ENCODE data around the gene RAE1.
A peak's percentile ranks its signal among the peaks of the same experiment; 100 is the strongest.

RAE1 gene

DNA sequence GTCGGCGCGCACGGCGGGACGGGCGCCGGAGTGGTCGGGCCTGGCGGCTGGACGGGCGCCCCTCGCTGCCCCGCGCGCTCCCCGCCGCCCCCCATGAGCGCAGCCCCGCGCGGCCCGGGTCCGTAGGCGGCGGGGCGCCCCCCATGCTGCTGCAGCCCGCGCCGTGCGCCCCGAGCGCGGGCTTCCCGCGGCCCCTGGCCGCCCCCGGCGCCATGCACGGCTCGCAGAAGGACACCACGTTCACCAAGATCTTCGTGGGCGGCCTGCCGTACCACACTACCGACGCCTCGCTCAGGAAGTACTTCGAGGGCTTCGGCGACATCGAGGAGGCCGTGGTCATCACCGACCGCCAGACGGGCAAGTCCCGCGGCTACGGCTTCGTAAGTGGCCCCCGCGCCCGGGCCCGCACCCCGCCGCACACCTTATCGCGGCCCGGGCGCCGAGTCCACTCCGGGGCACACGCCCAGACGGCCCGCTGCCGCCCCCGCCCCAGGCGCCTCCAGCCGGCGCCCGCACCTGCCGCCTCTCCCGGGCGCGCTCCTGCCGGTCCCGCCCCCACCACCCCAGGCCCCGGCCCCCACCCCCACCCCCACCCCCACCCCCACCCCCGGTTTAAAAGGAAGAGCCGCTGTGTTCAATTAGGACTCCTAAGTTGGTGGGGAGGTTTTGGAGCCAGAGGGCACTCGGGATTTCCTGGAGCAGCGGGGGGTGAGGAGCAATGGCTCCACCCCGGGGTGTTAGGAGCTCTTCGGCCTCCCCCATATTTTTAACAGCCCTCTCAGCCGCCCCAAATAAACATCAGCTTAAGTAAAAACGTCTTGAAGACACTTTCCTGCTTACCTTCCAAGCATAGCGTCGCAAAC is 40.6 kb downstream of the RAE1 start:
- peak; percentile 18 for DNase-seq (ENCODE audit: low read depth, low spot score)
- peak overlapping the region; percentile 50; the same call in 1 of the 2 replicates for H3K27ac ChIP-seq
- H3K36me3 ChIP-seq (ENCODE audit: insufficient read depth, low read length): peaks cover 46% of the 10 kb centered on the region
- no peaks in the 10 kb centered on the region for H3K9me3 ChIP-seq (ENCODE audit: low read depth, low read length)
- TF ChIP-seq POLR2AphosphoS5 (IDR thresholded peaks at IDR 0.05; ENCODE audit: borderline replicate concordance, low read depth, low read length): no peak
- no peak for TF ChIP-seq FOXP2 (optimal IDR thresholded peaks at IDR 0.05; ENCODE audit: control extremely low read depth, extremely low read length, insufficient read depth)
- no peak for TF ChIP-seq EZH2 (IDR thresholded peaks at IDR 0.05)
- peak overlapping the region; percentile 90 for H3K4me3 ChIP-seq
- H3K9ac ChIP-seq (ENCODE audit: insufficient read length): peak overlapping the region; percentile 75

DNA sequence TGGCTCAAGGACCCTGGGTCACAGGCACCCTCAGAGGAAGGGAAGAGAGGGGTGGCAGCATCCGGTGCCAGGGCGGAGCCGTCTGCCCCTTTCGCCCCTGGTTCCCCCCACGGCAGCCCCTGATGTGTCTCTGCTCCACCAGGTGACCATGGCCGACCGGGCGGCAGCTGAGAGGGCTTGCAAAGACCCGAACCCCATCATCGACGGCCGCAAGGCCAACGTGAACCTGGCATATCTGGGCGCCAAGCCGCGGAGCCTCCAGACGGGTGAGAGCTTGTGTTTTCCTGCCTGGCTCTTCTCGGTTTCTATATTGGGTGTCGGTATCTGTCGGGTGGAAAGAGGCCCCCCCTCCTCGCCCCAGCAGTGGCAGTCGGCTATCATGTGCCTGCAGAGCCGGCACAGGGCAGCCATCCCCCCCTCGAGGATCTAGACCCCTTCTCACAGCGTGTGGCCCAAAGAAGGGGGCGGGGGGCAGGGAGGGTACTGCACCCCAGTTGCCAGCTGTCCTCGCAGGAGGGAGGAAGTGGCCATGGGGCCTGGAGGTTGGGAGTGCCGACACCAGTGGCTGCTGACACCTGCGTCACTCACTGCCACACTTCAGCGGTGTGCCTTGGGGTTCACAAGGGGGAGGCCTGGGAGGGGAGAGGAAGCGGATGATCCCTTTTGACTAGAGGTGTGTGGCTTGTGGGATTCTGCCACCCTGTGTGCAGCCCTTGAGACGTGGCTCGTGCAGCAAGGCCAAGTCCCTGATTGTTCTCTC is 41.6 kb downstream of the RAE1 start:
- H3K36me3 ChIP-seq (ENCODE audit: insufficient read depth, low read length): peaks cover 57% of the 10 kb centered on the region

DNA sequence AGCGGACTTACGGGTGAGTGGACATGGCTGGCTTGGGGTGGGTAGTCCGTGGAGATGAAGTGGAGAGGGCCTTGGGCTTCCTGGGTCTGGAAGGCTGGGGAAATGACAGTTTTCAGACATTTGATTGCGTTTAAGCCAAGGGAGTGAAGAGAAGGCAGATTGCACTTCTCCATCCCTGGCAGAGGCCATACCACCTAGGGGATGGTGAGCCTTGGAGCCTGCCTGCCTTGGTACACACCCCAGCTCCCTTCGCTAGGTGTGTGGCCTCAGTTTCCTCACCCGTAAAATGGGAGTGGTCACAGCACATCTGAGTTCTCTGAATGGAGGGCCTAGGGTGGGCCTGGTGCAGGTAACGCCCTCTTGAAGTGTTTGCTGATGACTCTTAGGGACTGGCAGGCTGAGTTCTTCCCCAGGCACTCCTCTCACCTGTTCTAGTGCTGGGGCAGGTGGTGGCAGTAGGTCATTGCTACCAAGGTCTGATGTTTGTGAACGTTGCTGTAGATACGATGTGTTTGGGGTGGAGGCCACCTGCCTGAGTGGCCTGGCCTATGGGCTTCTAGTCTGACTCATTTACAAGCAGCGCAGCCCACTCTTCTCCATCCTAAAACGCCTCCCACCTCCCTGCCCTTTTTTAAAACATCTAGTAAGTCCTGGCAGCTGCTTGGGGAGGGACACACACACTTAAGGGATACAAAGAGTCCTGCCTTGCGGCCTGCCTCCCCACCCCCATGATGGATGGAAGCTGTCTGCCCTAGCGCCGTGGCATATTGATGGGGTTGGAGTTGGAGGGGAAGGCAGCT is 42.5 kb downstream of the RAE1 start:
- TF ChIP-seq POLR2AphosphoS5 (IDR thresholded peaks at IDR 0.05; ENCODE audit: borderline replicate concordance, low read depth, low read length) (no peak), FOXP2 (optimal IDR thresholded peaks at IDR 0.05; ENCODE audit: control extremely low read depth, extremely low read length, insufficient read depth) (no peak), EZH2 (IDR thresholded peaks at IDR 0.05) (no peak)
- Histone ChIP-seq H3K36me3 (ENCODE audit: insufficient read depth, low read length) (peaks cover 63% of the 10 kb centered on the region), H3K9ac (ENCODE audit: insufficient read length) (no peak overlapping the region), H3K9me3 (ENCODE audit: low read depth, low read length) (no peaks in the 10 kb centered on the region), H3K4me3 (peak overlapping the region; percentile 85; the same call in 1 of the 2 replicates), H3K27ac (no peak overlapping the region)
- DNase-seq (ENCODE audit: low read depth, low spot score): no peak

More for the DNA sequence above, 41.6 kb downstream of the RAE1 start:
- TF ChIP-seq EZH2 (IDR thresholded peaks at IDR 0.05): no peak
- no peak for TF ChIP-seq POLR2AphosphoS5 (IDR thresholded peaks at IDR 0.05; ENCODE audit: borderline replicate concordance, low read depth, low read length)
- no peak for TF ChIP-seq FOXP2 (optimal IDR thresholded peaks at IDR 0.05; ENCODE audit: control extremely low read depth, extremely low read length, insufficient read depth)
- Histone ChIP-seq H3K9me3 (ENCODE audit: low read depth, low read length) (no peaks in the 10 kb centered on the region), H3K4me3 (peak overlapping the region; percentile 85), H3K27ac (peak overlapping the region; percentile 17; the same call in 1 of the 2 replicates), H3K9ac (ENCODE audit: insufficient read length) (peak overlapping the region; percentile 72)
- DNase-seq (ENCODE audit: low read depth, low spot score): no peak

DNA sequence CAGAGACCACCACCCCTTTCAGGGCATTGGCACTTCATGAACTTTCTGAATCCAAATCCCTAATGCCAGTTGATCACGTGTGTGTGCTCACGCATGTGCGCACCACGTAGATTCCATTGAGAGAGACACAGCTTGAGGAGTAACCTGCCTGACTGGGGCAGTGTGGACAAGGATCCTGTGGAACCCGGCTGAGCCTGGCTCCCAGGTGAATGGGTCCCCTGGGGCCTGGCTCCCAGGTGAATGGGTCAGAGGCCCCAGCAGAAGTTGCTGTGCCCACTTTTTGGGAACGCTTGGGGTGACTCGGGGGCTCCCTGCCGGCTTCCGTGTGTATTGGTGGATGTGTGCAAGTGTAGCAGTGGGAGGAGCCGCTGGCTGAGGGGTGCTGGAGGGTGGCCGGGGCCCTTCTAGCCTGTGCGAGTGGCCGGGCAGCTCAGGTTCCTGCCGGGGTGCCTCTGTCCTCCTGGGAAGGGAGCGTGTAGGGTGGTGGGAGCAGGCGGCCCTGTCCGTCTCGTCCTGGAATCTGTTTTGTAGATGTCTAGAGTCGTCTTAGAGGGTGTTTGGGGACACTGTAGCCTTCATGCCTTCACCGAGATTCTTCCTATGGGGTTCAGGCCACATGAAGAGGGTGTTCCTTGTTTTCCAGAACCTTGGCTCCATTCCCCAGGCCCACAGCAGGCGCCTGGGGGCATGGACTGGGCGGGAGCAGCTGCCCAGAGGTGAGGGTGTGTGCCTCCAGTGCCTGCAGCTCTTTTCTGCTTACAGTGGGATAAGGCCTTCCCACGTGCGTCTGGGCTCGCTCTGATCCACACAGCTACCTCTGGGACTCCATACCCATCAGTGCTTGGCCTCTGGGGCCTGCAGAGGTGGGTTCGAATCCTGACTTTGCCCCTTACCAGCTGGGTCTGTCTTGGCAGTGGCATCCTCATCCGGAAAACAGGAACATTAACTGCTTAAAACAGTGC is 43.3 kb downstream of the RAE1 start:
- Histone ChIP-seq H3K27ac (no peak overlapping the region), H3K4me3 (no peak overlapping the region), H3K9ac (ENCODE audit: insufficient read length) (no peak overlapping the region), H3K9me3 (ENCODE audit: low read depth, low read length) (no peaks in the 10 kb centered on the region), H3K36me3 (ENCODE audit: insufficient read depth, low read length) (peaks cover 71% of the 10 kb centered on the region)
- TF ChIP-seq POLR2AphosphoS5 (IDR thresholded peaks at IDR 0.05; ENCODE audit: borderline replicate concordance, low read depth, low read length): no peak
- TF ChIP-seq FOXP2 (optimal IDR thresholded peaks at IDR 0.05; ENCODE audit: control extremely low read depth, extremely low read length, insufficient read depth): no peak
- no peak for DNase-seq (ENCODE audit: low read depth, low spot score)

DNA sequence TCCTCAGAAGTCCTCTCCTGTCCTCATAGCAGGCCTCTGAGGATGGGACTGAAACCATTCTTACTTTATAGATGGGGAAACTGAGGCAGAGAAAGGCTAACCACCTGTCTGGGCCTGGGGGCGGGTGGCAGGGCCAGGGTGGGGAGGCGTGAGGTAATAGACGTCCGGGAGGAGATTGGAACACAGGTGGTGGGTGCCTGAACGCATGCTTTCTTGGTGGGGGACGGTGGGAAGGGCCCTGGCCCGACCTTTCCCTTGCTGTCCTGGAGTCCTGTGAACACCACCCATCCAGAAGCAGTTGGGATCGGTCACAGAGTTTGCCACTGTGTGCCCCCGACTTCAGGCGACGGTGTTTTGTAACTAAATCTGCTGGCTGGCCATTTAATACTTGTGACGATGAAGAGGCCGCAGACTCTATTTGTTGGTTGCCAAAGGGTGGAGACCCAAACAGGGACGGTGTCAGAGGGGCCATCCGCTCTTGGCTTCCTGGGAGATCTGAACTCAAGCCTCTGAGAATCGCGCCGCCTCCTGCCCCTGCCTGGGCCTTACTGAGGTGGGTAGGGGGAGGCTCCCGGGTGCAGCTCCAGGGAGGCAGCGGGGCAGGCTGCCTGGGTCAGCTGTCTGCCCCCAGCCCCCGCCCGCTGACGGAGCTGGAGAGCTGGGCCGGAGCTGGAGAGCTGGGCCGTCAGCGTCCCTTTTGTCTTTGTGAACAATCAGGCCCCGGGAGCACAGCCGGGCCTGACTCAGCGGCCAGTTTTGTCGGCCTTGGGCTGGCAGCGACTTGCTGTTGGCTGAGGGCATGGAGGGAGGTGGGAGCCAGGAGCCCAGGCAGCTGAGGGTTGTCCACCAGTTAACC is 44.3 kb downstream of the RAE1 start:
- Histone ChIP-seq H3K36me3 (ENCODE audit: insufficient read depth, low read length) (peaks cover 81% of the 10 kb centered on the region), H3K9ac (ENCODE audit: insufficient read length) (no peak overlapping the region), H3K27ac (no peak overlapping the region), H3K4me3 (no peak overlapping the region), H3K9me3 (ENCODE audit: low read depth, low read length) (no peaks in the 10 kb centered on the region)
- DNase-seq (ENCODE audit: low read depth, low spot score): no peak
- no peak for TF ChIP-seq EZH2 (IDR thresholded peaks at IDR 0.05)
- no peak for TF ChIP-seq POLR2AphosphoS5 (IDR thresholded peaks at IDR 0.05; ENCODE audit: borderline replicate concordance, low read depth, low read length)
- no peak for TF ChIP-seq FOXP2 (optimal IDR thresholded peaks at IDR 0.05; ENCODE audit: control extremely low read depth, extremely low read length, insufficient read depth)

DNA sequence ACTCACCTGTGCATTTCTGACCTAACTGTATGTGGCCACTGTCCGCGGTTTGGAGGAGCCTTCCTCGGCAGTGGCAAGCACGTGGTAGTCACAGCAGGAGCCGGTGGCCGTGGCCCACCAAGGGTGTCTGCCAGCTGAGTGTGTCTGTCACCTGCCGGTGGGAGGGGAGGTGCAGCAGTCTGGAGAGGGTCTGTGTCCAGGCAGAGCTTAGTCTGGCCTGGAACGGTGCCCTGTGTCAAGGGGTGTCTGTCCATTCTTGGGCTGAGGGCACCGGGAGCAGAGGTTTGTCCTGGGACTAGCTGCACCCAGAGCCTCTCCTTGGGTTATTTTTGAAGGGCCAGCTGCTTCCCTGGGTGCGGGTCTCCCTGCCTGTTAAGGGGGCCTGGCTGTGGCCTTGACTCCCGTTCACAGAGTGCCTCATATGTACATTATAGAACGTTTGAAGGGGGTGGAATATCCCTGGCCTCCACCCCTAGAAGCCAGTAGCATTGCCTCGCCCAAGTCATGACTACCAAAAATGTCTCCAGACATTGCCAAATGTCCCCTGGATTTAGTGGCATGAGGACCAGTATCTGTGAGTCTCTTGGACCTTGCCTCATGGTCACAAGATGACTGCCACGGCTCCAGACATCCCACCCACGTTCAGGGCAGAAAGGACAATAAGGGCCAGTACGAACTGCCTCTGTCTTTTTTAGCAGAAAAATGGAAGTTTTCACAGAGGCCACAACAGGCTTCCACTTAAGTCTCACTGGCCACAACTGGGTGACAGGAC is 45.3 kb downstream of the RAE1 start:
- TF ChIP-seq EZH2 (IDR thresholded peaks at IDR 0.05) (no peak), FOXP2 (optimal IDR thresholded peaks at IDR 0.05; ENCODE audit: control extremely low read depth, extremely low read length, insufficient read depth) (no peak), POLR2AphosphoS5 (IDR thresholded peaks at IDR 0.05; ENCODE audit: borderline replicate concordance, low read depth, low read length) (no peak)
- H3K27ac ChIP-seq: no peak overlapping the region
- no peak overlapping the region for H3K4me3 ChIP-seq
- no peaks in the 10 kb centered on the region for H3K9me3 ChIP-seq (ENCODE audit: low read depth, low read length)
- H3K36me3 ChIP-seq (ENCODE audit: insufficient read depth, low read length): peaks cover 91% of the 10 kb centered on the region
- H3K9ac ChIP-seq (ENCODE audit: insufficient read length): no peak overlapping the region
- DNase-seq (ENCODE audit: low read depth, low spot score): no peak
